Keratinocyte (primary cell): ENCODE data around the gene DCAF8. TPM values are rescaled to one million over a fixed set of nuclear protein-coding genes. Genes with fewer than 3 reads are reported as not detected.

Experiments used
- DNase-seq: peaks from one replicate; pipeline ENCODE4 v3.0.0-alpha.2; 2011; ENCODE audit warnings: low read depth, missing footprints, low spot score
- FAIRE-seq: peaks from 2 replicates; lab custom pipeline; 2011; peaks lifted over from hg19 to GRCh38; lab: Jason Lieb, UNC
- H2AFZ ChIP-seq: 2 replicates; pipeline ENCODE4 v1.6.0; 2012; ENCODE audit warnings: low read length, control low read depth, inconsistent platforms; ENCODE audit not compliant: control insufficient read depth
- H3K27ac ChIP-seq: 2 replicates; pipeline ENCODE4 v1.5.1; 2011; ENCODE audit warnings: low read length; ENCODE audit not compliant: control insufficient read depth, insufficient read depth
- H3K27me3 ChIP-seq: 3 replicates; pipeline ENCODE4 v1.6.0; 2011; ENCODE audit warnings: low read length; ENCODE audit not compliant: control insufficient read depth, insufficient read depth; ENCODE audit errors: extremely low read depth
- H3K36me3 ChIP-seq, 2 experiments: 2 replicates in 1 of 2; 3 replicates in 1 of 2; pipeline ENCODE4 v1.5.1; 2011; ENCODE audit warnings: low read length in 2 of 2, mild to moderate bottlenecking in 1 of 2; ENCODE audit not compliant: control insufficient read depth in 2 of 2, insufficient read depth in 2 of 2; ENCODE audit errors: extremely low read depth in 1 of 2
- H3K4me1 ChIP-seq: 3 replicates; pipeline ENCODE4 v1.5.1; 2011; ENCODE audit warnings: low read length; ENCODE audit not compliant: control insufficient read depth, insufficient read depth; ENCODE audit errors: extremely low read depth
- H3K4me2 ChIP-seq: 3 replicates; pipeline ENCODE4 v1.6.0; 2011; ENCODE audit warnings: low read depth, low read length; ENCODE audit not compliant: control insufficient read depth, insufficient read depth; ENCODE audit errors: extremely low read depth
- H3K4me3 ChIP-seq, 3 experiments: fragments of 200-600 bp in 1 of 3; sonication (generic) in 1 of 3; 2 replicates in 2 of 3; 3 replicates in 1 of 3; pipeline ENCODE4 v1.5.1; 2011 to 2016; ENCODE audit warnings: low read length in 3 of 3, mild to moderate bottlenecking in 3 of 3, control low read depth in 2 of 3, inconsistent platforms in 1 of 3, low read depth in 1 of 3, mixed read lengths in 1 of 3, mixed run types in 1 of 3, moderate library complexity in 1 of 3; ENCODE audit not compliant: control insufficient read depth in 2 of 3, insufficient read depth in 2 of 3; ENCODE audit errors: extremely low read depth in 1 of 3
- H3K79me2 ChIP-seq: 2 replicates; pipeline ENCODE4 v1.6.0; 2012; ENCODE audit warnings: low read length; ENCODE audit not compliant: control insufficient read depth, insufficient read depth
- H3K9ac ChIP-seq: 3 replicates; pipeline ENCODE4 v1.6.0; 2011; ENCODE audit warnings: low read length; ENCODE audit not compliant: control insufficient read depth, insufficient read depth; ENCODE audit errors: extremely low read depth
- H3K9me1 ChIP-seq: 3 replicates; pipeline ENCODE4 v1.6.0; 2011; ENCODE audit warnings: low read length; ENCODE audit not compliant: control insufficient read depth, insufficient read depth; ENCODE audit errors: extremely low read depth
- H3K9me3 ChIP-seq: 2 replicates; pipeline ENCODE4 v1.5.1; 2012; ENCODE audit warnings: low read depth, low read length; ENCODE audit not compliant: control insufficient read depth
- H4K20me1 ChIP-seq: 3 replicates; pipeline ENCODE4 v1.6.0; 2011; ENCODE audit warnings: low read length; ENCODE audit not compliant: control insufficient read depth, insufficient read depth; ENCODE audit errors: extremely low read depth
- EZH2 ChIP-seq: IDR thresholded peaks from one replicate; pipeline ENCODE4 v1.6.1; 2012; ENCODE audit warnings: inconsistent platforms, mild to moderate bottlenecking, low read length, moderate library complexity
- dilution Hi-C: fragments of 300-500 bp; cut with MboI; formaldehyde crosslinking; loops from one replicate; pipeline ENCODE4 v1.7.0; 2020; ENCODE audit warnings: low sequenced_read_pairs; ENCODE audit not compliant: extremely low pct_ligation_motif_present
- polyA plus RNA-seq, 5 experiments: library from polyadenylated mRNA; depleted of rRNA in 3 of 5; stranded (reverse) in 3 of 5; stranded (forward) in 1 of 5; unstranded in 1 of 5; fragments of >200 nt; gene quantifications; 1 replicate in 1 of 5; 2 replicates in 3 of 5; 3 replicates in 1 of 5; pipeline versions ENCODE4 v1.2.1 to v1.2.3, GENCODE V29; 2011 to 2012; ENCODE audit warnings: missing spikeins in 2 of 5, low read depth in 1 of 5, low replicate concordance in 1 of 5
- TF ChIP-seq, protein P1 (sequence below), 3 experiments: IDR thresholded peaks in 1 of 3; conservative IDR thresholded peaks in 1 of 3; optimal IDR thresholded peaks in 1 of 3; 2 replicates in 2 of 3; 3 replicates in 1 of 3; pipeline versions ENCODE3 to v1.5.1; 2011; ENCODE audit warnings: low read length in 3 of 3, mild to moderate bottlenecking in 3 of 3, moderate library complexity in 2 of 3, control low read depth in 1 of 3, inconsistent platforms in 1 of 3; ENCODE audit not compliant: insufficient read depth in 2 of 3; ENCODE audit errors: extremely low read depth in 1 of 3

The DCAF8 gene
- polyA plus RNA-seq, 1 donor (not counting 4 experiments of a cell fraction or from before 2014, with no cell fraction given), result 81.2 TPM

DNA sequence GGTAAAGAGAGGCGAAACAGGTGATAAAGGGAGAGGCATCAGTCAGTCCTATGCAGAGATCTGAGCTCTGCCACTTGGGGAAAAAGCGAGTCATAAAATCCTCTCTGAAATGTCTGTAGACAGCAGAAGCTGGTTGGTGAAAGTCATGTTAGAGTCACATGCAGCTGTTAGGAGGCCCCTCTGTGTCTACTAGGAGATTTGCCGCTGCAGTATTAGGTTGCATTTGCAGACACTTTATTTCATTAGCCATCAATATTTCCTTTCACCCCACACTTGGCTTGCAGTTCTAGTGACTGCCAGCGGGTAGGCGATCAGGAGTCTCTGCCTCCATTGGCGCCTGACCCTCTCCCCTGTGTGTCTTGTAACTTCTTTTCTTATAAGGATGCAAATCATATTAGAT is 94.8 kb downstream of the DCAF8 start:
- FAIRE-seq, result no peak
- dilution Hi-C loops, result no loop called here
- no peak for DNase-seq
- Histone ChIP-seq H3K4me3 (no peak overlapping the region), H3K4me2 (no peak overlapping the region), H4K20me1 (no peaks in the 10 kb centered on the region), H2AFZ (no peak overlapping the region), H3K9me1 (no peaks in the 10 kb centered on the region), H3K4me1 (peaks cover 8% of the 10 kb centered on the region), H3K79me2 (no peaks in the 10 kb centered on the region), H3K9me3 (no peaks in the 10 kb centered on the region), H3K36me3 (no peaks in the 10 kb centered on the region), H3K27me3 (peaks cover 5% of the 10 kb centered on the region), H3K27ac (no peak overlapping the region), H3K9ac (no peak overlapping the region)
- no peak for TF ChIP-seq EZH2
- TF ChIP-seq, protein P1, sequence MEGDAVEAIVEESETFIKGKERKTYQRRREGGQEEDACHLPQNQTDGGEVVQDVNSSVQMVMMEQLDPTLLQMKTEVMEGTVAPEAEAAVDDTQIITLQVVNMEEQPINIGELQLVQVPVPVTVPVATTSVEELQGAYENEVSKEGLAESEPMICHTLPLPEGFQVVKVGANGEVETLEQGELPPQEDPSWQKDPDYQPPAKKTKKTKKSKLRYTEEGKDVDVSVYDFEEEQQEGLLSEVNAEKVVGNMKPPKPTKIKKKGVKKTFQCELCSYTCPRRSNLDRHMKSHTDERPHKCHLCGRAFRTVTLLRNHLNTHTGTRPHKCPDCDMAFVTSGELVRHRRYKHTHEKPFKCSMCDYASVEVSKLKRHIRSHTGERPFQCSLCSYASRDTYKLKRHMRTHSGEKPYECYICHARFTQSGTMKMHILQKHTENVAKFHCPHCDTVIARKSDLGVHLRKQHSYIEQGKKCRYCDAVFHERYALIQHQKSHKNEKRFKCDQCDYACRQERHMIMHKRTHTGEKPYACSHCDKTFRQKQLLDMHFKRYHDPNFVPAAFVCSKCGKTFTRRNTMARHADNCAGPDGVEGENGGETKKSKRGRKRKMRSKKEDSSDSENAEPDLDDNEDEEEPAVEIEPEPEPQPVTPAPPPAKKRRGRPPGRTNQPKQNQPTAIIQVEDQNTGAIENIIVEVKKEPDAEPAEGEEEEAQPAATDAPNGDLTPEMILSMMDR (optimal IDR thresholded peaks at IDR 0.05 in 1 of 3, IDR thresholded peaks at IDR 0.05 in 1 of 3, conservative IDR thresholded peaks at IDR 0.05 in 1 of 3; ENCODE audit: extremely low read depth in 1 of 3, insufficient read depth in 2 of 3, low read length in 3 of 3), result no peak

DNA sequence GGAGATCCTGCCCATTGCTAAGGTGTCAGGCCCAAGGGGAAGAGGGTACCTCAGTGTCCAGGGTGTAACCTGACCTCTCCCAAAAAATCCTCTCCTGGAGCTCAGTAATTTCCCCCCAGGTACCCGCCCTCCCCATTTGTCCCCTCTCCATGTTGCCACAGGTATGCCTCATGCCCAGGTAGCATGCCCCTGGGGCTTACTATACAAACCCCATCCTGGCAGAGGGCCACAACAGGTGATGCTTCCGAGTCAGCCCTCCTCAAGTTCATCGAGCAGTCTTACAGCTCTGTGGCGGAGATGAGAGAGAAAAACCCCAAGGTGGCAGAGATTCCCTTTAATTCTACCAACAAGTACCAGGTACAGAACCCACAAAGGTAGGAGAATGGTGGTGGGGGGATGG is 95.3 kb downstream of the DCAF8 start:
- no peak for DNase-seq
- no peak overlapping the region for H2AFZ ChIP-seq
- no peak for TF ChIP-seq EZH2
- TF ChIP-seq, protein P1 (optimal IDR thresholded peaks at IDR 0.05 in 1 of 3, IDR thresholded peaks at IDR 0.05 in 1 of 3, conservative IDR thresholded peaks at IDR 0.05 in 1 of 3; ENCODE audit: extremely low read depth in 1 of 3, insufficient read depth in 2 of 3, low read length in 3 of 3), result no peak
- no peak overlapping the region for H3K9ac ChIP-seq
- no peaks in the 10 kb centered on the region for H4K20me1 ChIP-seq
- H3K9me3 ChIP-seq, result no peaks in the 10 kb centered on the region
- FAIRE-seq, result no peak
- no peaks in the 10 kb centered on the region for H3K9me1 ChIP-seq
- peaks cover 5% of the 10 kb centered on the region for H3K27me3 ChIP-seq
- H3K4me2 ChIP-seq, result no peak overlapping the region
- H3K79me2 ChIP-seq, result no peaks in the 10 kb centered on the region
- H3K27ac ChIP-seq, result no peak overlapping the region
- peaks cover 8% of the 10 kb centered on the region for H3K4me1 ChIP-seq
- H3K4me3 ChIP-seq, result no peak overlapping the region
- H3K36me3 ChIP-seq, result no peaks in the 10 kb centered on the region
- dilution Hi-C loops, result no loop called here
